GM12891 (cell line): Measurements from ENCODE around the gene PDXP.

ENCODE experiments used
- POLR2A ChIP-seq: IDR thresholded peaks from 2 replicates; pipeline ENCODE4 v1.6.1; 2011; ENCODE audit warnings: low read depth, low read length, control low read depth
- POLR2AphosphoS5 ChIP-seq: IDR thresholded peaks from 2 replicates; pipeline ENCODE4 v1.6.1; 2011; ENCODE audit warnings: low read depth, low read length, control low read depth
- SPI1 ChIP-seq: IDR thresholded peaks from 2 replicates; pipeline ENCODE4 v1.6.1; 2011; ENCODE audit warnings: low read depth, low read length, control low read depth

DNA sequence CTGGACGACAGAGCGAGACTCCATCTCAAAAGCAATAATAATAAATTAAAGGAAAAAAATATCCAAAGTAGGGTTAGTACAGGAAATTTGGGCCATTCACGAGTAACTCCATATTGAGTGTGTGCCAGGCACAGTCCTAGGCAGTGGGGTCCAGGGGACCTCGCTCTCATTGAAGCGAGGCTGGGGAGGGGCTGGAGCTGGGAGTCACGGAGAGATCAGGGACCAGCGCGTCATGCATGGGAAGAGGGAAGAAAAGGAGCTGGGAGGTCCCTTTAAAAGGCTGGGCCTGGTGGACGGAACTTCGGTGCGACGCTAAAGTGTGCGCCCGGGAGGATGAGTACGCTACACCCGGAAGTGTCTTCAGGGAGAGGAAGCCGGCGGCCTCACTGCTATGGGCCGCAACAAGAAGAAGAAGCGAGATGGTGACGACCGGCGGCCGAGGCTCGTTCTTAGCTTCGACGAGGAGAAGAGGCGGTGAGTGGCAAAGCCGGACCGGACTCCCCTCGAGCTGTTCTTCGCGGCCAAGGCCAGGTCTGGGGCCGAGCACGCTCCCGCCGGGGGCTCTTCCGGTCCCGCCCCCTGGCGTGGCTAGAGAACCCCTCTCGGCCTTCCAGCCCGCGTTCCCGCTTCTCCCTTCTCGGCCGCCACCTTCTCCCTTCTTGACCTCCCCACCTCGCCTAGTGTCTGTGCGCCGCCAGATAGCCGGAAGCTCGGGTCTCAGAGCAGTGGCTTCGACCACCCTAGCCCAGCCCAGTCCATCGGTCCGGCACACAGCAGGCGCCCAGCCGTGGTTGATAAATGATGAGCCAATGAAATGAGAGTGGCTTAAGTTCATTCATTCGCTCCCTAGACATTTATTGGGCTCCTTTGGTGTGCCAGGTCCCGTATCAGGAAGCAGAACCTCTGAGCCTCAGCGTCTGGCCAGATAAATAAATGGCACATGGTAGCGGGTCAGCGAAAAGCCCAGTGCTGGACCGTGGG, 27.8 kb downstream of the PDXP start, which contains the start of gene NOL12:
- TF ChIP-seq POLR2A: peak; percentile 81
- peak; percentile 76; the same call in 1 of the 2 replicates for TF ChIP-seq POLR2AphosphoS5
- TF ChIP-seq SPI1: peak; percentile 49; the same call in 1 of the 2 replicates
